ENCODE measurements around the gene POMGNT1. TPM values are rescaled to one million over a fixed set of nuclear protein-coding genes. Genes with fewer than 3 reads are reported as not detected.

POMGNT1 gene
- total and polyA plus RNA-seq, 2 of the 13 experiments (the other 11 are each of a cell fraction or from before 2014, with no cell fraction given): 33.9 to 46.8 TPM

DNA sequence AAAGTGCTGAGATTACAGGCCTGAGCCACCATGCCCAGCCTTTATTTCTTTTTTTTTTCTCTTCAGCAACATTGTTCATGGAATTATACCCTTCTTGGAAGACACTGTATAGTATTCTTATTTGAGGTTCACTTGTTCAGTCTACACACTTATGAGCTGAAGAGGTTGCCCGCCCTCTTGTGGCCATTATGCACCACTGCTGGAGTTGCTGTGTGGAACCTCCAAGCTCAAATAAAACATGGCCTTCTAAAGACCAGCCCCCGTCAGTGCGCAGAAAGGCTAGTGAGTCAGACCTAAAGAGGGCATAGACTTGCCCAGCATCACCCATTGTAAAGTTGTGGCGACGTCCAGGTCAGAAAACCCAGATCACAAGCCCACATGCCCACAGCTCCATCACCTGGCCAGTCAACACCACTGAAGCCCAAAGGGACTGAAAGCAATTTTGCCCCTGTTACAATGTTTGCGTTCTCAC, 25.3 kb upstream of the POMGNT1 start:
- ChIA-PET POLR2A (interaction anchor here (0.8 to 2.0 kb wide), 5 partner anchors 24 to 42 kb away, joined by 3 to 11 read pairs (median 3); partner anchors contain the start of genes POMGNT1 and RAD54L), CTCF (ENCODE audit: low intra/inter-chr PET ratio, low total read pairs) (interaction anchor here (2.3 to 3.7 kb wide), 2 partner anchors 43 to 187 kb away, joined by 21 to 43 read pairs; no protein-coding TSS in a partner anchor)
- no peaks in the 10 kb centered on the region for H3K79me2 ChIP-seq (ENCODE audit: insufficient read depth, low read length)
- H3K4me3 ChIP-seq (replicated peaks in 1 of 3; ENCODE audit: insufficient read depth in 1 of 3, low read depth in 2 of 3, low read length in 3 of 3): peak overlapping the region in 1 of 3 experiments; percentile 19; a peak in 1 of 6 replicates
- H3K36me3 ChIP-seq (replicated peaks in 1 of 2; ENCODE audit: control insufficient read depth in 1 of 2, insufficient read depth in 2 of 2, low read length in 2 of 2): no peaks in the 10 kb centered on the region
- peak; percentile 80 for FAIRE-seq
- peak; percentile 92 for ATAC-seq
- peak; percentile 79 for DNase-seq (ENCODE audit: low spot score)
- 4% methylated on average over 5 of the region's 6 CpGs for WGBS (ENCODE audit: low lambda C conversion rate)
- intact Hi-C loops (cut with micrococcal nuclease; ENCODE audit: unreplicated experiment) (loop anchor here (1.0 kb wide), 2 partner anchors 44 to 186 kb away; no protein-coding TSS in a partner anchor), in situ Hi-C loops (cut with HindIII; ENCODE audit: extremely low pct_ligation_motif_present, low pct_unique_long_range_greater_than_20kb) (loop anchor here (5.0 kb wide), 2 partner anchors 41 to 186 kb away; no protein-coding TSS in a partner anchor)
- H3K27ac ChIP-seq (ENCODE audit: extremely low read length, insufficient read depth, low read length): no peak overlapping the region
- BruUV-seq (replicated peaks): no TSS peak
- no peaks in the 10 kb centered on the region for H4K20me1 ChIP-seq (ENCODE audit: insufficient read depth, low read length)
- H3K9ac ChIP-seq (ENCODE audit: insufficient read depth, low read depth, low read length): no peak overlapping the region
- no peaks in the 10 kb centered on the region for H3K9me3 ChIP-seq (ENCODE audit: low read length)
- no peak overlapping the region for H2AFZ ChIP-seq (ENCODE audit: low read length)
- H3K27me3 ChIP-seq (ENCODE audit: control insufficient read depth in 1 of 2, insufficient read depth in 2 of 2, low read length in 2 of 2): no peaks in the 10 kb centered on the region
- peaks cover 51% of the 10 kb centered on the region for H3K4me1 ChIP-seq (ENCODE audit: insufficient read depth, low read length)
- H3K4me2 ChIP-seq (ENCODE audit: low read depth, low read length): peak overlapping the region; percentile 71
- TF ChIP-seq GLI4 (CRISPR knock-in tag; IDR thresholded peaks at IDR 0.05; ENCODE audit: borderline replicate concordance): 0 out of 2 replicates have a peak, but pooled peaks have one; percentile 41
- TF ChIP-seq, protein P1, sequence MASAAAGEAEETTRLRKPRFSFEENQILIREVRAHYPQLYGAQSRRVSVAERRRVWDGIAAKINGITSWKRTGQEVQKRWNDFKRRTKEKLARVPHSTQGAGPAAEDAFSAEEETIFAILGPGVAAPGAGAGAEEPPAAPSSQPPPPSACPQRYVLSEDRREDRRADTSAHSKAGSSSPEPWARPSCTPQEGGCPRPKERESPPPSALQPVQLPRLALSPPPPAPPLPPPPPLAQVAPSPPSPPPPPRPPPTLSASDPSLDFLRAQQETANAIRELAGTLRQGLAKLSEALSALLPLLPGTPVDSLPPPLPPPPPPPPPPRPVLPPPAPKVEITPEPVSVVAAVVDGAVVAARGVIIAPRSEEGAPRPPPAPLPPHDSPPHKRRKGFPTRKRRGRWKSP (CRISPR knock-in tag; IDR thresholded peaks at IDR 0.05): no peak
- TF ChIP-seq, protein P2, sequence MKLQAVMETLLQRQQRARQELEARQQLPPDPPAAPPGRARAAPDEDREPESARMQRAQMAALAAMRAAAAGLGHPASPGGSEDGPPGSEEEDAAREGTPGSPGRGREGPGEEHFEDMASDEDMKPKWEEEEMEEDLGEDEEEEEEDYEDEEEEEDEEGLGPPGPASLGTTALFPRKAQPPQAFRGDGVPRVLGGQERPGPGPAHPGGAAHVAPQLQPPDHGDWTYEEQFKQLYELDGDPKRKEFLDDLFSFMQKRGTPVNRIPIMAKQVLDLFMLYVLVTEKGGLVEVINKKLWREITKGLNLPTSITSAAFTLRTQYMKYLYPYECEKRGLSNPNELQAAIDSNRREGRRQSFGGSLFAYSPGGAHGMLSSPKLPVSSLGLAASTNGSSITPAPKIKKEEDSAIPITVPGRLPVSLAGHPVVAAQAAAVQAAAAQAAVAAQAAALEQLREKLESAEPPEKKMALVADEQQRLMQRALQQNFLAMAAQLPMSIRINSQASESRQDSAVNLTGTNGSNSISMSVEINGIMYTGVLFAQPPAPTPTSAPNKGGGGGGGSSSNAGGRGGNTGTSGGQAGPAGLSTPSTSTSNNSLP (IDR thresholded peaks at IDR 0.05; ENCODE audit: low read depth, low read length): 0 out of 2 replicates have a peak, but pooled peaks have one; percentile 11
- TF ChIP-seq, protein P3, sequence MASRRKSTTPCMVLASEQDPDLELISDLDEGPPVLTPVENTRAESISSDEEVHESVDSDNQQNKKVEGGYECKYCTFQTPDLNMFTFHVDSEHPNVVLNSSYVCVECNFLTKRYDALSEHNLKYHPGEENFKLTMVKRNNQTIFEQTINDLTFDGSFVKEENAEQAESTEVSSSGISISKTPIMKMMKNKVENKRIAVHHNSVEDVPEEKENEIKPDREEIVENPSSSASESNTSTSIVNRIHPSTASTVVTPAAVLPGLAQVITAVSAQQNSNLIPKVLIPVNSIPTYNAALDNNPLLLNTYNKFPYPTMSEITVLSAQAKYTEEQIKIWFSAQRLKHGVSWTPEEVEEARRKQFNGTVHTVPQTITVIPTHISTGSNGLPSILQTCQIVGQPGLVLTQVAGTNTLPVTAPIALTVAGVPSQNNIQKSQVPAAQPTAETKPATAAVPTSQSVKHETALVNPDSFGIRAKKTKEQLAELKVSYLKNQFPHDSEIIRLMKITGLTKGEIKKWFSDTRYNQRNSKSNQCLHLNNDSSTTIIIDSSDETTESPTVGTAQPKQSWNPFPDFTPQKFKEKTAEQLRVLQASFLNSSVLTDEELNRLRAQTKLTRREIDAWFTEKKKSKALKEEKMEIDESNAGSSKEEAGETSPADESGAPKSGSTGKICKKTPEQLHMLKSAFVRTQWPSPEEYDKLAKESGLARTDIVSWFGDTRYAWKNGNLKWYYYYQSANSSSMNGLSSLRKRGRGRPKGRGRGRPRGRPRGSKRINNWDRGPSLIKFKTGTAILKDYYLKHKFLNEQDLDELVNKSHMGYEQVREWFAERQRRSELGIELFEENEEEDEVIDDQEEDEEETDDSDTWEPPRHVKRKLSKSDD (CRISPR knock-in tag; IDR thresholded peaks at IDR 0.05; ENCODE audit: low read depth): no peak
- no peak for TF ChIP-seq ZKSCAN5 (CRISPR knock-in tag; IDR thresholded peaks at IDR 0.05)
- TF ChIP-seq ZNF292 (CRISPR knock-in tag; IDR thresholded peaks at IDR 0.05; ENCODE audit: borderline replicate concordance, low read depth): no peak
- no peak for TF ChIP-seq KDM5B (CRISPR knock-in tag; IDR thresholded peaks at IDR 0.05; ENCODE audit: borderline replicate concordance)
- 0 out of 2 replicates have a peak, but pooled peaks have one; percentile 39 for TF ChIP-seq REPIN1 (CRISPR knock-in tag; IDR thresholded peaks at IDR 0.05; ENCODE audit: borderline replicate concordance, low read depth)
- TF ChIP-seq KDM5A (IDR thresholded peaks at IDR 0.05; ENCODE audit: borderline replicate concordance, low read length): no peak
- no peak for TF ChIP-seq NR2F6 (IDR thresholded peaks at IDR 0.05)
- TF ChIP-seq NR2F6 (CRISPR knock-in tag; IDR thresholded peaks at IDR 0.05): 0 out of 2 replicates have a peak, but pooled peaks have one; percentile 5
- TF ChIP-seq ZBTB38 (CRISPR knock-in tag; IDR thresholded peaks at IDR 0.05): no peak
- TF ChIP-seq ZNF777 (CRISPR knock-in tag; IDR thresholded peaks at IDR 0.05): no peak
- TF ChIP-seq, protein P4, sequence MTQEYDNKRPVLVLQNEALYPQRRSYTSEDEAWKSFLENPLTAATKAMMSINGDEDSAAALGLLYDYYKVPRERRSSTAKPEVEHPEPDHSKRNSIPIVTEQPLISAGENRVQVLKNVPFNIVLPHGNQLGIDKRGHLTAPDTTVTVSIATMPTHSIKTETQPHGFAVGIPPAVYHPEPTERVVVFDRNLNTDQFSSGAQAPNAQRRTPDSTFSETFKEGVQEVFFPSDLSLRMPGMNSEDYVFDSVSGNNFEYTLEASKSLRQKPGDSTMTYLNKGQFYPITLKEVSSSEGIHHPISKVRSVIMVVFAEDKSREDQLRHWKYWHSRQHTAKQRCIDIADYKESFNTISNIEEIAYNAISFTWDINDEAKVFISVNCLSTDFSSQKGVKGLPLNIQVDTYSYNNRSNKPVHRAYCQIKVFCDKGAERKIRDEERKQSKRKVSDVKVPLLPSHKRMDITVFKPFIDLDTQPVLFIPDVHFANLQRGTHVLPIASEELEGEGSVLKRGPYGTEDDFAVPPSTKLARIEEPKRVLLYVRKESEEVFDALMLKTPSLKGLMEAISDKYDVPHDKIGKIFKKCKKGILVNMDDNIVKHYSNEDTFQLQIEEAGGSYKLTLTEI (CRISPR knock-in tag; conservative IDR thresholded peaks at IDR 0.05): no peak
- no peak for TF ChIP-seq ZNF33A (CRISPR knock-in tag; IDR thresholded peaks at IDR 0.05; ENCODE audit: borderline replicate concordance)
- TF ChIP-seq GATAD1 (CRISPR knock-in tag; IDR thresholded peaks at IDR 0.05): 0 out of 2 replicates have a peak, but pooled peaks have one; percentile 18
- TF ChIP-seq NFE2L2 (IDR thresholded peaks at IDR 0.05; ENCODE audit: low read length): no peak
- no peak for TF ChIP-seq AHR (CRISPR knock-in tag; IDR thresholded peaks at IDR 0.05)

Measured in HepG2 (cell line).